Eye (tissue), 1 donor: ENCODE measurements around the gene PAM.
"Not testable (repeated sequence)": the region's sequence is repeated elsewhere in the genome, so short reads cannot be mapped to it uniquely, and the experiment has no call there.

ENCODE experiments used
- DNase-seq: peaks from one replicate; pipeline ENCODE4 v3.0.0-alpha.2; 2015

The PAM gene

GRCh38 chr5:102956599-102956998 lies 201.5 kb downstream of the PAM start:
- DNase-seq, result no peak

DNA sequence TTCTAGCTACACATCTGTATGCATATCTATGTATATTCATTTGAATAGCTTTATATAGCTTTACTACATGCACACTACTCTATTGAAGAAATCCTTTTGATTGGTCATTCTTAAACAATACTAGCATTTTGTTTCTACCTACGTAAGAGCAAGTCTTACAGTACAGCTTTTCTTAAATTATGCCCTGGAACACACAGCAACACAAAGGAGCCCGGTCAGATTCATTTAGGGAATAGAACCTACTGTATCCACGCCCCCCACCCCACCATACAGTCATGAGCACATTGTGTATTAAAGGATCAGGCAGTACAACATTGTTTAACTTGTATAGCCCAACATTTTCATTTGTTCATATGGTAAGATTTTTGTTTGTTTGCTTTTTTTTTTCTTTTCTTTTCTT lies 202.0 kb downstream of the PAM start:
- no peak for DNase-seq

DNA sequence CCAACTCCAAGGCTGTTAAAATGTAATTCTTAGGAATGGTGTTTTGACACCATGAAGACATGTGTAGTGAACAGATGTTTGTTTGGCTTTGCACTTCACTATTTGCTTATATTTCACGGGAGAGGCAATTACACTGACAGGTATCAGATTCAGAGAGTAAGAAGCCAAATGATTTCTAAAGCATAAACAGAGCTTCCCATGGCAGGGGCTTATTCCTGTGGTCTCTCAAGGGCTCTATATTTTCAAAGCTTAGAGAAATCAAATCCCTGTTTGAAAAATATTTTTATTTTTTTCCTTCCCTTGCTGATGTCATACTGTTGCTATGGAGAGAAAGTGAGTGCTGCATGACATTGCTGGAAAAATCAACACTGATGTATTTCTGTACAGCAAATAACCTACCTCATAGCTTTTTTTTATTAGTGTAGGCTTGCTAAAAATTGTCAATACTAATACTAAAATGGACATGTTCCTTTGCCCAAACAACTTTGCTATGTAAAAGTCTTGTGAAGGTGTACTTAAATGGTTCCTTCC lies 203.4 kb downstream of the PAM start:
- DNase-seq, result peak; percentile 30

DNA sequence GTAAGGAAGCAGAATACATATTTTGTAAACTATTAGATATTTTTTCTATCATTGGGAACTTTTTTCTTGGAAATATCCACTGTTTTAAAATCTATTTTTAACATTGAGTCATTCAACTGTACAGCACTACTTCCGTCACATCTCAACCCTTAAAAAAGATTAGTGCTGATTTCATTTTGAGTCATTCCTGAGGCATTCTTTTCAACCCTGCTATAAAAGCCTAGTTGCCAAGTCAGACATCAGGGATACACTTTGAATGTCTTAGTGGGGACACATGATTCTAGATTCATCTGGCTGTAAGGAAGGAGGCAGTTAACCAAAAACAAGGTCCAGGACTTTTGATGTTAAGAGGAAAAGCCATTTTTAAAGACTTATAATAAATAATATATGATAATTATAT lies 203.9 kb downstream of the PAM start:
- peak; percentile 18 for DNase-seq

GRCh38 chr5:102961671-102962070 lies 206.6 kb downstream of the PAM start:
- no peak for DNase-seq

- DNase-seq, result no peak
Measured at GRCh38 chr5:102965653-102966052, 210.5 kb downstream of the PAM start.

DNA sequence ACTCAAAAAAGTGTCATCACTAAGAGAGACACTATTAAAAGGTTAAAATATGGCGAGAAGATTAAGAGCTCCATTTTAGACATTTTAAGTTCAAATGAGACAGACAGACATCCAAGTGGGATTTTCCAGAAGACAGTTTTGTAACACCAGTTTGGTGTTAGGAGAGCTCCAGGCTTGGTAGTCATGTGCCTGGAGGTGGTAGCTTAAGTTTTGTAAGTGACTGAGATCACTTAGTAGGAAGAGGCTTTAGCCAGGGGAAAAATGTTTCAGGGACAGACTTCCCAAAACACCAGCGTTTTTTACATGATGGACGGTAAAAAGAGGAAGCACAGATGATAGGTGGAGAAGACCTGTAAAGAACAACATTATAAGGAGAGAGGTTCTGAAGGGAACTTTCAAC lies 214.5 kb downstream of the PAM start:
- no peak for DNase-seq

DNA sequence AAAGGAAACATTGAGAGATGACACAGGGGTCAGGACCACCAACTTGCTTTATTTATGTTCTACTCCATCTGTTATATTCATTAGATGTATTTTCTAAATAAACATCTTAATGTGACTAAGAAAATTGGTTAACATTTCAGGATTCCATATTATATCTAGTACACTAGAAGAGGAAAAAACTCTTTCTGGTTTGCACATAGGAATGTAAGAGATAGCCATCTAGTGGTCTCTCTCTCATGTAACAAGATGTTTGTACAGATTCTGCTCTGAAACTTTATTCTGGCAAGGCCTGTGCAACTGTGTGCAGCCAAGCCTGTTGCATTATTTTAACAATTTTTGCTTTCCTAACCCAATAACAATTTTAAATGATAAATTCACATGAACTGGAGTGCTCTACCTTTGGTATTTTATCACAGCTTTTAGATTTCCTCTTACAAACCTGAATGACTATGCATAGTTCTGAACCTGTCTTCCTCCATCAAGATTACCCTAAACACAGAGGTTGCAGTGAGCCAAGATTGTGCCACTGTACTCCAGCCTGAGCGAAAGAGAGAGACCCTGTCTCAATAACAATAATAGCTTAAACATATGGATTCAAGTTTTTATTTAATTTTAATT lies 216.7 kb downstream of the PAM start:
- DNase-seq, result peak; percentile 48

GRCh38 chr5:102974177-102974576 lies 219.1 kb downstream of the PAM start:
- no peak for DNase-seq

- DNase-seq, result peak; percentile 58
Measured at GRCh38 chr5:102975045-102975444, 219.9 kb downstream of the PAM start.

GRCh38 chr5:102975457-102976182 lies 220.5 kb downstream of the PAM start:
- DNase-seq, result no peak

GRCh38 chr5:102981957-102982635 lies 227.0 kb downstream of the PAM start:
- no peak for DNase-seq

DNA sequence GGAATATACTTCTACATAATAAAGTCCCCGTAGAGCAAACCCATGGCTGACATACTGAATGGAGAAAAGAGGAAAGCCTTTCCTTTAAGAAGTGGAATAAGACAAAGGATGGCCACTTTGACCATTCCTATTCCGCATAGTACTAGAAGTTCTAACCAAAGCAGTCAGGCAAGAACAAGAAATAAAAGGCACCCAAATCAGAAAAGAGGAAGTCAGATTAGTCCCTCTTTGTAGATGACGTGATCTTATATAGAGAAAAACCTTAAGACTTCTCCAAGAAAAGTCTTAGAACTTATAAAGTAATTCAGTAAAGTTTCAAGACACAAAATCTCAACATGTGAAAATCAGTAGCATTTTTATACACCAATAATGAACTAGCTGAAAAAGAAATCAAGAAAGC lies 231.0 kb downstream of the PAM start:
- DNase-seq, result no peak

GRCh38 chr5:102988459-102988858 lies 233.4 kb downstream of the PAM start:
- DNase-seq, result no peak

DNA sequence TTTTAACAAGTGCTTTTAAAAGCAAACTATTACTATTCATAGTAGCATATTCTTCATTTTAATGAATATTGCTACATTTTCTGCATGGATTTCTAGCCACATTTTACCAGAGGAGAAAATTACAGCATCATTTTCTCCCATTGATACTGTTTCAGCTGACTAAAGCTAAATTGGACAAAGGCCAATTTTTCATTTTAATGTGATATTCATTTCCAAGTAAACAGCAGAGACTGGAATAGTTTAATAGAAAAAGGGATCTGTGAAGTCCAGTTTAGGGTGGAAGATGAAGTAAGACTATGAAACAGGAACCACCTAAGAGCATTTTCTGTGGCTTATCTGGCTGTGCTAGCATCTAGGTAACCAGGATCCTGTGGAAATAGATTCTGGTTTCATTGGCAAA lies 236.7 kb downstream of the PAM start:
- DNase-seq, result no peak

DNA sequence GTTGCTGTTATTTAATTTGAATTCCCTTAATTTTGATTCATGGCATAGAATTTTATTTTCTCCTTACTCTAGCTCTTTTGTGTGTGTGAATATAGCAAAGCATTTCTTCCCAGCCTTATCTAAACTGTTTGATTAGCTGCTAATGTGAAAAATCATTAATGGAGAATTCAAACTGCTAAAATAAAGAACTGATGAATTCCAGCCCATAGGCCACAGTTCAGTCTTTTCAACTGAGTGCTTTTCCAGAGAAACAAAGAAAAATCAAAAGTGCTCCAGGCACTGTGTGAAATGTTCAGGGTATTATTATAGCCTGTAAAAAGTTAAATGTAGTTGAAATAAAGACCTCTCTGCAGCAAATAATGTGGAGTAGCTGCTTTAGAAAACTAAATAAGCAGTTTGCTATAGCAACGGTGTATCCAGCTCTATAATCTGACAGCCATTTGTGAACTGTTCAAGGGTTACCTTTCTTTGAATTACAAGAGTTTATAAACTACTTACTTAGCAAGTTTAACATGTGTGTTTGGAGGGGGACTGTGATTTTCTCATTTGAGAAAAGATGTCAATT lies 241.0 kb downstream of the PAM start:
- no peak for DNase-seq

- DNase-seq, result no peak
Measured at GRCh38 chr5:102998224-102998623, 243.1 kb downstream of the PAM start.

DNA sequence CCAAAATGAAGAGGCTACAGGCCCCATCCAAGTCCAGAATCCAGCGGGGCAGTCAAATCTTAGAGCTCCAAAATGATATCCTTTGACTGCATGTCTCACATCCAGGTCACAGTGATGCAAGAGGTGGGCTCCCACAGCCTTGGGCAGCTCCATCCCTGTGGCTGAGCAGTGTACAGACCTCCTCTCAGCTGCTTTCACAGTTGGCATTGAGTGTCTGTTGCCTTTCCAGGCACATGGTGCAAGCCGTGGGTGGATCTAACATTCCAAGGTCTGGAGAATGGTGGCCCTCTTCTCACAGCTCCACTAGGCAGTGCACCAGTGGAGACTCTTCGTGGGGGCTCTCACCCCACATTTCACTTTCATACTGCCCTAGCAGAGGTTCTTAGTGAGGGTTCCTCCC lies 244.1 kb downstream of the PAM start:
- DNase-seq, result no peak

DNA sequence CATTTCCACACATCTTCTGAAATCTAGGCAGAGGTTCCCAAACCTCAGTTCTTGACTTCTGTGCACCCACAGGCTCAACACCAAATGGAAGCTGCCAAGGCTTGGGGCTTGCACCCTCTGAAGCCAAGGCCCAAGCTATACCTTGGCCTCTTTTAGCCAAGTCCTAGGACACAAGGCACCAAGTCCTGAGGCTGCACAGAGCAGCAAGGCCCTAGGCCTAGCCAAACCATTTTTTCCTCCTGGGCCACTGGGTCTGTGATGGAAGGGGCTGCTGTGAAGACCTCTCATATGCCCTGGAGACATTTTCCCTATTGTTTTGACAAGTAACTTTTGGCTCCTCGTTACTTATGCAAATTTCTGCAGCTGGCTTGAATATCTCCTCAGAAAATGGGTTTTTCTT lies 244.5 kb downstream of the PAM start:
- not testable (repeated sequence) for DNase-seq

- DNase-seq, result no peak
Measured at GRCh38 chr5:103000089-103000488, 245.0 kb downstream of the PAM start.

- DNase-seq, result no peak
Measured at GRCh38 chr5:103003872-103004271, 248.8 kb downstream of the PAM start.

DNA sequence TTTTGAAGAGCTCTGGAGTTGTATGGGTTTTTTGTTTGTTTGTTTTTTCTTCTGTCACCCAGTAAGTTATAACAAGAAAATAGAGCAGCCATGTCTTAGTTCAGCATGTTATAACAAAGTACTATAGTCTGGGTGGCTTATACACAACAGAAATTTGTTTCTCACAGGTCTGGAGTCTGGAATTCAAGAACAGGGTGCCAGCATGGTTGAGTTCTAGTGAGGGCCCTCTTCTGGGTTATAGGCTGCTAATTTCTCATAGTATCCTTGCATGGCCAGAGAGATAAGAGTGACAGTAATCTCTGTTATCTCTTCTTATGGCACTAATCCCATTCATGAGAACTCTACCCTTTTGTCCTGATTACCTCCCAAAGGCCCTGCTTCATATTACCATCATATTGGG lies 250.2 kb downstream of the PAM start:
- DNase-seq, result no peak

DNA sequence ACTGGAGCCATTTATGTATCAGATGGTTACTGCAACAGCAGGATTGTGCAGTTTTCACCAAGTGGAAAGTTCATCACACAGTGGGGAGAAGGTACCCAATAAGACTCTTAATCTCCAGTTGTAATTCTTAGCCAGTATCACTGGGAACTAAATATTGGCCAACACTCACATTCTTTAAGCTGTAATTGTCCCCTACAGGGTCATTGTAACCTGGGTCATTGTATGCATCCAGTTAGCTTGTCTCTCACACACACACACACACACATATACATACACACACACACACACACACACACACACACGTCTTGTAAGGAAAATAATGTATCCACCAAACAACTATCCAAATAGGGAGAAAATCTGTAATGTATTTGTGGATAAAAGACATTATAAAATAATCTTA lies 251.8 kb downstream of the PAM start:
- no peak for DNase-seq

- no peak for DNase-seq
Measured at GRCh38 chr5:103010168-103010567, 255.1 kb downstream of the PAM start.
